Ramos (cell line): ENCODE measurements around the gene MCTP2.

Source experiments
- in situ Hi-C: fragments of 300-500 bp; cut with MboI; formaldehyde crosslinking; loops from one replicate; pipeline ENCODE4 v1.14.3; 2022; ENCODE audit warnings: low sequenced_read_pairs; ENCODE audit not compliant: unreplicated experiment

The MCTP2 gene

GRCh38 chr15:94293411-94294402, 62.3 kb downstream of the MCTP2 start:
- in situ Hi-C loops = no loop called here

DNA sequence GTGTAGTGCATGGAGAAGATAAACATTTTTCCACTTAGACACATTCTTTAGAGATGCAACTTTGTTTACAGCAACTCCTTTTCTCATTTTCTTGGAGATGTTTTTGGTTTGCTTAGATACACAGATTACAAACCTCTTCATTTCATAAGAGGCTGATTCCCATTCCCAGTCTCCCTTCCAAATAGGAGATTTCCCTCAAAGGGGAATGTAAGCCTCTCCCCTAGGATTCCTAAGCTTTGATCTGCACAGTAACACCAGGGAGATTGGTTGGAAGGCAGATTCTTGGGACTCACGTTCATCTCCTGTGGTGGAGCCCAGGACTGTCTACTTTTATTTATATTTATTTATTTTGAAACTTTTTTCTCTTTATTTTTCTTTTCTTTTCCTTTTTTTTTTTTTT, 63.2 kb downstream of the MCTP2 start:
- in situ Hi-C loops = no loop called here

DNA sequence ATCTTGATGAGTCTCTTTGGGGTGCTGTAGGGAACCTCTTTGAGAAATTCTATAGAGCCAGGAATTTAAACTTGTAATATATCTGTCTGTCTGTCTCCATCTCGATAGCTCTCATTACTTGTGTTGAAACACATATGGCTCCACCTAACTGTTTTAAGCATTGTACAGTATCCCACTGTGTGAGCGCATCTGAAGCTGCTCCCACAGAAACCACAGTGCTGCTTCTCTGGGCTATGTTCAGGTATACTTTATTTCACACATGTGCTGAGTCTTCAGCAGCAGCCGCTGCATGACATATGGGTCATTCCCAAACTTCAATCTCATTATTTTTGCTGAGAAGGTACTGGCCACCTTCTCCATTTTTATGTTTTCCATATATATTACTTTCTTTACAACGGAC, 63.9 kb downstream of the MCTP2 start:
- in situ Hi-C loops = no loop called here

DNA sequence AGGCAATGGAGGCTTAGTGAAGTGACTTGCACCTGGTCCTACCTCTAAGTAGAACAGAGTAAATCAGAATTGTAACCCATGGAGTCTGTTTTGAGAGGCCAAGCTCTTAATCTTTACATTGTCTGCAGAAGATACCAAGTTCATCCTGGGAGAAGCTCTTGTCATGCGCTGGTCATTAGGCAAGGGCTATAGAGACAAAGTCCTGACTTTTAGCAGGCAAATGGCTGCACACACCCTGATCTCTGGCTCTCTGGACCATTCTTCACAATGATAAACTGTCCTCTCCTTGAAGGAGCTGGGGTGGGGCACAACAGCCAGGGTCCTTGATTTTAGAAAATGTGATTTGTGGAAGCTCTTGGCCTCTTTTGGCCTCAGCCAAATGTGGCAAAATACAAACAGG, 65.4 kb downstream of the MCTP2 start:
- in situ Hi-C loops = no loop called here

- in situ Hi-C loops = no loop called here
Observed at GRCh38 chr15:94297558-94297957, 66.2 kb downstream of the MCTP2 start.

DNA sequence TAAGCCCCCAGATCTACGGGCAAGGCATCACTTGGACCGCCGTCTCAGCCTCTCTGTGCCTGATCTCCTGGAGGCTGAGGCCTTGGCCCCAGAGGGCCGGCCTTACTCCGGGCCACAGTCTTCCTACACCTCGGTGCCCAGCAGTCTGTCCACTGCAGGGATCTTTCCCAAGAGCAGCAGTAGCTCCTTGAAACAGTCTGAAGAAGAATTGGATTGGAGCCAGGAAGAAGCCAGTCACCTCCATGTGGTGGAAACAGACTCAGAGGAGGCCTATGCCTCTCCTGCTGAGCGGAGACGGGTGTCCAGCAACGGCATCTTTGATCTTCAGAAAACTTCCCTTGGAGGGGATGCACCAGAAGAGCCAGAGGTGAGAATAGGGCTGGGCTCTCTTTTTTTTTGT, 67.0 kb downstream of the MCTP2 start:
- in situ Hi-C loops = no loop called here

DNA sequence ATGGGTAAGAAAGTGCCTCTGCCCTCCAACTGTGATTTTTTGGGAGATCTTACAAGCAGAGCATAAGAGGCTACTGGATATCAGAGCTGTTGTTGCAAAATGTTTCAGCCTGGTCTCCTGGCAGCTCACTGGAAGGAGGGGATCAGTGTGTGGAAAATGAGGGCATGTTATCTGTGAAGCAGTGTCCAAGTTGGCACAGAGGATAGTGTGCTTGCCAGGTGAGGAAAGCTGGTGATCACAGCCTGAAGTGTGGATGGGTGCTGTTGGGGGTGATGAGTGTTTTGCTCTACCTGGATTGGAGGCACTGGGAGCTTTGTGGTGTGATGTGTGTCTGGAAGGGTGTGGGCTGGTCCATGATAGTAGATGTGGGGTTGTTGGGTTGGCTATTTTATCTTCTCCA, 69.3 kb downstream of the MCTP2 start:
- in situ Hi-C loops = loop anchor here (5.0 kb wide), 1 partner anchor 68 kb away; the partner anchor contains the start of gene MCTP2

GRCh38 chr15:94305133-94305532, 73.8 kb downstream of the MCTP2 start:
- in situ Hi-C loops = no loop called here

GRCh38 chr15:94306700-94307650, 75.6 kb downstream of the MCTP2 start:
- in situ Hi-C loops = no loop called here

GRCh38 chr15:94312946-94313345, 81.6 kb downstream of the MCTP2 start:
- in situ Hi-C loops = no loop called here

DNA sequence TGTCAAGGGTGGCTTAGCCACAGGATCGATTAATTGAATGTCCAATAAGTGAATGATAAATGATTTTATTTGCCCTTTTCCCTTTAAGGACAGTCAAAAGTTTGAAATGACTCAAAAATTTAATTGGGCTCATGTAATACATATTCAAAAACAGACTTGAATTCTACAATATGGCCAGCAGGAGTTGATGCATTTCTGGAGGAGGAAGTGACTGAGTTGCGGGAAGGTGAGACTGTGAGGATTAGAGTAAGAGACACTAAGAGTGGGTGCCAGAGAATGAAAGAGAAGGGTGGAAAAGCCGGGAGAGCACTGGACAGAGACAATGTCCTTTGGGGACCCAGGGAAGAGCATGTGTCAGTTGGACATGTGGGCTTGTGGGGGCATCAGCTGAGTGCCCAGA, 83.3 kb downstream of the MCTP2 start:
- in situ Hi-C loops = no loop called here

DNA sequence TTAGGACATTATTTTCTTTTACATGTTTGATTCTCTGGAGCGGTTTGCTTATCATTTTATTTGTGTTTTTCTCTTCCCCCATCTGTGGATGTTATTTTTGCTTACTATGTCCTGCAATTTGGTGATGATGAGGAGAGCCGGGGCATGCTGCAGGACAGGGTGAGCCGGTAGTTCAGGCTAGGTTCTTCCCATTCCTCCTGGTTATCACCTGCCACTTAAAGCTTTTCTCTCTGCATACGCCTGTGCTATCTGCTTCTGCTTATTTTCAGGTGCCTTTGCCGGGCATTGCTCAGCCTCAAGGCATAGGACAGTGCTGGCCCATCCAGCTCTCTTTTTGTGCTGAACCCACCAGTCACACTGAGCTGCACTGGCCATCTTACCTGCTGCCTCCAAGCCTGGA, 85.8 kb downstream of the MCTP2 start:
- in situ Hi-C loops = no loop called here

DNA sequence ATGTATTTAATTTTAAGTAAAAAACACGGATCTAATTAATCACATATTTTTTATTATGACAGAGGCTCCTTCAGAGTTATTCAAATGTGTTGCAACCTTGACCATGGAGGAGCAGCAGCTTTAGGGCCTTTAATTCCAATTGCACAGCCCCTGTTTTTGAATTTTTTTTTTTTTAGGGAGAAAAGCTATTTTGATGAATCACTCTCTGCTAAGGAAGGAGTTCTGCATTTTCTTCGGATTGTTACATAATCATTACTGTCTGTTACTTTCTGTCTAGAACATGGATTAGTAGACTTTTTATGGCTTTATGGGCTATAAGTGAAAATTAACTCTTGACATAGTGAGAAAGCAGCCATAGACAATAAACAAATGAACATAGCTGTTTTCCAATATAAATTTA, 90.8 kb downstream of the MCTP2 start:
- in situ Hi-C loops = loop anchor here (5.0 kb wide), 1 partner anchor 155 kb away; no protein-coding TSS in a partner anchor

DNA sequence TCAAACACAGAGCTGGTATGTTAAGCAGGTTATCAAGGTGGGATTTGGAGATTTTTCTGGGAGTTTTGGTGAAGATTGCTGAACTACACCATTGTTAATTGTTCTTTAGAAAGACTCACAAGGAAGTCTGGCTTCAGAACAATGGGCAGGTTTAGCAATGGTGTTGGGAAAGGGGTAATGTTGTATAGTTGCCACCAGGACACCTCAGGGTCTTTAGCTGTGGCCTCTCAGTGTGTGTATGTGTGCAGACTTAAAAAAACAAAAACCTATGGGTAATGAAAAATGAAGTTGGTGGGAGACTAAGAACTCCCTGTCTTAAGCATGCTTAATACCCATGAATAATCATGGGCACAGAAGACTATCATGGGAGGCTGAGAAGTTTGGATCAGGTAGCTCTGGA, 91.7 kb downstream of the MCTP2 start:
- in situ Hi-C loops = loop anchor here (5.0 kb wide), 1 partner anchor 156 kb away; no protein-coding TSS in a partner anchor

DNA sequence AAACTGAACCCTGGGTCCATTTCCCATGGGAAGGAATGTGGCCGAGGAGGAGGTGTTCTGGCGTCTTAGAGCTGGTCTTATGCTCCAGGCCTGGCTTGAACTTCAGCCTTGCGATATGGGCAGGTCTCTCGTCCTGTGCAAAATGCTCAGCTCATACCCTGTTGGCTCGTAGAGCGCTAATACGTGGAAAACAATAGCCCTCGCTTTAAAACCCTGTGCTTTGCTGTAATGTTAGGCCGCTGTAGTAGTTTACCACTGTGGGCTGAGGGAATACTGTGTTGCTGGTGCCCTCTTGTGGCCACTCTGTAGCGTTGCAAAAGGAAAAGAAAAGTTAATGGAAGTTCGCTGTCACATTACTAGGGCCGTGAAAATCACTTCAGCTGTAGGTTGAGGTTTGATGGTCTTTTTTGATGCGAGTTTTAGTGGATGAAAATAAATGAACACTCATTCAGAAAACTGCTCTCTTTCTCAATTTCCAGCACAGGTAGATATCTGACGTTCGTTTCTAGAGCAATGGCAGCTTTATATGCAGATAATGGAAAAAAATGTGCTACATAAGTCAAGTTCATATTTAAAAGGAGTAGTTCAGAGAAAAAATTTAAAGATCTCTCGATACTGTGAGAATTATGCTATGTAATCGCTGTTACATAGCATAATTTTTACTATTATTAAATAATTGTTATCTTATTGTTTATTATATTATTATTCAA, 92.9 kb downstream of the MCTP2 start:
- in situ Hi-C loops = loop anchor here (5.0 kb wide), 1 partner anchor 157 kb away; no protein-coding TSS in a partner anchor

- in situ Hi-C loops = loop anchor here (5.0 kb wide), 1 partner anchor 158 kb away; no protein-coding TSS in a partner anchor
Observed at GRCh38 chr15:94324835-94325767, 93.7 kb downstream of the MCTP2 start.

DNA sequence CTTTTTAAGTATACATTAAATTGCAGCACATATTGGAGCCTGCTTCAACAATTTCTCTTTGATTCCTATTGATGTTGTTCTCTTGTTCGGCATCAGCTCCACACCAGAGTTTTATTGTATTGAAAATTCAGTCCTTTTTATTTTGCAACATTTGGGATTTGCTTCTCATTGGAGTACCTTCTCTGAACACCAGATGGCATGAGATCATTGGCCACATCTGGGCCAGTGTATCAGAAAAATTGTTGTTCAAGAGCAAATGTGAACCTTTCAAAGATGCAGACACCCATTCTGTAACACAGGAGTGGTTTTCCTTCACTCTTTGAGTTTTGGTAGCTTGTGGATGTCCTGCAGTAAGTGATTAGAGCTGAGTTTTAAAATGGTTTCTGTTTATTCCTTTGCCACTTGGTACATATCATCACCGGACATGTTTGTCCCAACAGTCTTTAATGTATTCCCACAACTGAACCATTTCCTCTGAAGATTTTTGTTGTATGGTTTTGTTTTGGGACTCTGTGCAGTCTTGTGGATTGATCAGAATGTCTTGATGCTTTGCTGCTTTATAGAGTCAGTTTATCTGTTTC, 96.1 kb downstream of the MCTP2 start:
- in situ Hi-C loops = no loop called here

DNA sequence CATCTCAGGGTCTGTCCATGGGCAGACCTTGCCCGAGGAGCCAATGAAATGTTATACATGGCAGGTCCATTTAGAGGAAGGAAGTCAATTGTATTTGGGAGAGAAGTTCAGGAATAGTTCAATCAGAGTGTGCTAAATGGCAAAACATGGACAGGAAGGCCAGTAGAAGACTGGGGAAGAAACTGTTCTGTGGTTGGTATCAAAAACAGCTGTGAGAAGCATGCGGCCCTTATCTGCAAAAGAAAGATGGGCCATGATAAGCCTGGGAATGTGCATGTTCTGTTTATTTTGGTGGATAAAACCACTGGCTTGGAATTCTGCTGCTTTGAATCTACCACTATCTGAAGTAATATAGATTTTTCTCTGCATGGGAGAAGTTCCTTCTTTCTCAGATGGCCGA, 100.4 kb downstream of the MCTP2 start:
- in situ Hi-C loops = no loop called here

- in situ Hi-C loops = no loop called here
Observed at GRCh38 chr15:94335616-94336015, 104.3 kb downstream of the MCTP2 start.
